ENCODE measurements around the gene STAMBPL1.

Gene STAMBPL1

DNA sequence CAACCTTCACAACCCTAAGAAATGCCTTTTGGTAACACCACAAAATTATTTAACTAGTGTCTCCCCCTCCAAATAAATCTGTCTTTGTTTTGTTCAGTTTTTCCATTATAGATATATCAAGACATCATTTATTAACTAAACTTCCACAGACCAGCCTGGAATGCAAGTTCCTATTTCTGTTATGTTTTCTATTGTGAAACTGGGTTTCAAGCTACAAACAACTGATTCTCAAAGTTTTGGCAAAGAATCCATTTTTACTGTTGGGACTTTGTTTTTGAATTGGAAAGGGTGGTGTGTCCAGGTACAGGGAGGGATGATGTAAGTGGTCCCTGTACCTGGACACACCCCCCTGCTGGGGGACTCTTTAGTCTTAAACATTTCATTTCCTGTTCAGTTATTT lies 36.2 kb downstream of the STAMBPL1 start:
- DNase-seq (ENCODE audit: extremely low spot score): no peak
- TF ChIP-seq HDGF (IDR thresholded peaks at IDR 0.05; ENCODE audit: borderline replicate concordance) (no peak), ELF4 (IDR thresholded peaks at IDR 0.05) (no peak), ZNF384 (IDR thresholded peaks at IDR 0.05) (no peak), FOXK2 (IDR thresholded peaks at IDR 0.05) (no peak), ARNT (IDR thresholded peaks at IDR 0.05) (no peak), L3MBTL2 (conservative IDR thresholded peaks at IDR 0.05) (no peak), CTBP1 (IDR thresholded peaks at IDR 0.05; ENCODE audit: borderline replicate concordance) (no peak), FOXM1 (IDR thresholded peaks at IDR 0.05; ENCODE audit: borderline replicate concordance) (no peak), NFRKB (IDR thresholded peaks at IDR 0.05) (no peak), FOXA1 (IDR thresholded peaks at IDR 0.05) (no peak), BHLHE40 (IDR thresholded peaks at IDR 0.05; ENCODE audit: borderline replicate concordance) (no peak), SUZ12 (IDR thresholded peaks at IDR 0.05) (no peak), TARDBP (IDR thresholded peaks at IDR 0.05) (no peak), SP1 (IDR thresholded peaks at IDR 0.05) (no peak), LEF1 (IDR thresholded peaks at IDR 0.05; ENCODE audit: borderline replicate concordance) (no peak)
- TF ChIP-seq, protein P1, sequence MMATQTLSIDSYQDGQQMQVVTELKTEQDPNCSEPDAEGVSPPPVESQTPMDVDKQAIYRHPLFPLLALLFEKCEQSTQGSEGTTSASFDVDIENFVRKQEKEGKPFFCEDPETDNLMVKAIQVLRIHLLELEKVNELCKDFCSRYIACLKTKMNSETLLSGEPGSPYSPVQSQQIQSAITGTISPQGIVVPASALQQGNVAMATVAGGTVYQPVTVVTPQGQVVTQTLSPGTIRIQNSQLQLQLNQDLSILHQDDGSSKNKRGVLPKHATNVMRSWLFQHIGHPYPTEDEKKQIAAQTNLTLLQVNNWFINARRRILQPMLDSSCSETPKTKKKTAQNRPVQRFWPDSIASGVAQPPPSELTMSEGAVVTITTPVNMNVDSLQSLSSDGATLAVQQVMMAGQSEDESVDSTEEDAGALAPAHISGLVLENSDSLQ (IDR thresholded peaks at IDR 0.05): no peak
- CTCF ChIA-PET: no interaction called here
- POLR2A ChIA-PET: no interaction called here

- ChIA-PET CTCF (interaction anchor here (0.6 kb wide), 1 partner anchor 80 kb away, joined by 3 read pairs; no protein-coding TSS in a partner anchor), POLR2A (no interaction called here)
- DNase-seq (ENCODE audit: extremely low spot score): no peak
- TF ChIP-seq ARNT (IDR thresholded peaks at IDR 0.05) (no peak), ZNF384 (IDR thresholded peaks at IDR 0.05) (no peak), BHLHE40 (IDR thresholded peaks at IDR 0.05; ENCODE audit: borderline replicate concordance) (no peak), CTBP1 (IDR thresholded peaks at IDR 0.05; ENCODE audit: borderline replicate concordance) (no peak), ELF4 (IDR thresholded peaks at IDR 0.05) (no peak), LEF1 (IDR thresholded peaks at IDR 0.05; ENCODE audit: borderline replicate concordance) (no peak), SUZ12 (IDR thresholded peaks at IDR 0.05) (no peak), FOXK2 (IDR thresholded peaks at IDR 0.05) (no peak), TARDBP (IDR thresholded peaks at IDR 0.05) (no peak), FOXA1 (IDR thresholded peaks at IDR 0.05) (no peak), HDGF (IDR thresholded peaks at IDR 0.05; ENCODE audit: borderline replicate concordance) (no peak), NFRKB (IDR thresholded peaks at IDR 0.05) (no peak), FOXM1 (IDR thresholded peaks at IDR 0.05; ENCODE audit: borderline replicate concordance) (no peak), SP1 (IDR thresholded peaks at IDR 0.05) (no peak), L3MBTL2 (conservative IDR thresholded peaks at IDR 0.05) (no peak)
- TF ChIP-seq, protein P1 (IDR thresholded peaks at IDR 0.05): no peak
Measured at GRCh38 chr10:88916986-88917385, 36.9 kb downstream of the STAMBPL1 start.

DNA sequence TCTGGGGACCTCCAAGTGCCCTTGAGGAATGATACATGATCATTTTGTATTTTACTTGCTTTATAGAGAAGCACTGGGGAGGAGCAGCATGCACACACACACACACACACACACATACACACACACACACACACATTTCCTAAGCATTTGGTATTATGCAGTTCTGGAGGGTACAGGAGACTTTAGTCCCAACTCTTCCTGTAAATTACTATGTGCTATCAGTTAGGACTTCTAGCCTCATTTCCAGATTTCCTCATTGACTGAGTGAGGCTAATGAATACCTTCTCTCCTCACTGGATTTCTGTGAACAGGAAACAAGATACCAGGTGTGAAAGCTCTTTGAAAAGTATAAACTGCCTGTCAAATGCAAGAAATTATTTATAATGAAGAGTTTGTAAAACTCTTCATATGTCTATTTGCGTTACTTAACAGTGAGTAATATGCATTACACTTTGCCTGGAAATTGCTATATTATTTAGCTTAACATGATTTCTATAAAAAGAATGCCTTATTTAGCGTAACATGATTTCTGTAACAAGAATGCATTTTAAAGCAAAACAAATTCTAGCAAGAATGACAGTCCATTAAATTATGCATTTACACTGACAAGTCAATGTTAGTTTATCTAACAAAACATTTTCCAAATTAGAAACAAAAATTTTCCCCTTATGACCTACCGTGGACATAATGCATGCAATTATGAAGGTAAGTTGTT lies 38.3 kb downstream of the STAMBPL1 start:
- TF ChIP-seq FOXA1 (IDR thresholded peaks at IDR 0.05) (no peak), BHLHE40 (IDR thresholded peaks at IDR 0.05; ENCODE audit: borderline replicate concordance) (no peak), LEF1 (IDR thresholded peaks at IDR 0.05; ENCODE audit: borderline replicate concordance) (no peak), ELF4 (IDR thresholded peaks at IDR 0.05) (no peak), ARNT (IDR thresholded peaks at IDR 0.05) (no peak), TARDBP (IDR thresholded peaks at IDR 0.05) (no peak), FOXM1 (IDR thresholded peaks at IDR 0.05; ENCODE audit: borderline replicate concordance) (no peak), HDGF (IDR thresholded peaks at IDR 0.05; ENCODE audit: borderline replicate concordance) (no peak), CTBP1 (IDR thresholded peaks at IDR 0.05; ENCODE audit: borderline replicate concordance) (no peak), L3MBTL2 (conservative IDR thresholded peaks at IDR 0.05) (no peak), NFRKB (IDR thresholded peaks at IDR 0.05) (no peak), ZNF384 (IDR thresholded peaks at IDR 0.05) (no peak), FOXK2 (IDR thresholded peaks at IDR 0.05) (no peak), SUZ12 (IDR thresholded peaks at IDR 0.05) (no peak), SP1 (IDR thresholded peaks at IDR 0.05) (no peak)
- TF ChIP-seq, protein P1 (IDR thresholded peaks at IDR 0.05): no peak
- ChIA-PET CTCF (no interaction called here), POLR2A (no interaction called here)
- DNase-seq (ENCODE audit: extremely low spot score): no peak

DNA sequence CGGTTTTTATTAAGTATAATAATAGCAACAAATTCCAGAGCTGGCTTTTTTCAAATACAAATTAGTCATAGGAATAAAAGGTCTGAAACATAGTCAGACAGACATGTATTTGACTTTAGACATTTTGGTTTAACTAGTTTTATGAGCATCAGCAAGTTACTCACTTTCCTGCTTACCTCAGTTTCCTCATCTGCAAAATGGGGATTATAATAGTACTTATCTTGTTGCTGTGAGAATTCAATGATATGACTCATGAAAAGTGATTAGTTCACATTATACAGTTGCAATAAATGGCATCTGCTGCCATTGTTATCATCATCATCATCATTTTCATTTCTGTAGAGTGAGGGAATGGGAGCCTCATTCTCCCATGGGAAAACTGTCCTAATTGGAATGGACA lies 39.0 kb downstream of the STAMBPL1 start:
- CTCF ChIA-PET: no interaction called here
- DNase-seq (ENCODE audit: extremely low spot score): no peak
- POLR2A ChIA-PET: no interaction called here
- TF ChIP-seq LEF1 (IDR thresholded peaks at IDR 0.05; ENCODE audit: borderline replicate concordance) (no peak), ZNF384 (IDR thresholded peaks at IDR 0.05) (no peak), FOXM1 (IDR thresholded peaks at IDR 0.05; ENCODE audit: borderline replicate concordance) (no peak), HDGF (IDR thresholded peaks at IDR 0.05; ENCODE audit: borderline replicate concordance) (no peak), ELF4 (IDR thresholded peaks at IDR 0.05) (no peak), CTBP1 (IDR thresholded peaks at IDR 0.05; ENCODE audit: borderline replicate concordance) (no peak), L3MBTL2 (conservative IDR thresholded peaks at IDR 0.05) (no peak), NFRKB (IDR thresholded peaks at IDR 0.05) (no peak), ARNT (IDR thresholded peaks at IDR 0.05) (no peak), SP1 (IDR thresholded peaks at IDR 0.05) (no peak), TARDBP (IDR thresholded peaks at IDR 0.05) (no peak), FOXA1 (IDR thresholded peaks at IDR 0.05) (no peak), BHLHE40 (IDR thresholded peaks at IDR 0.05; ENCODE audit: borderline replicate concordance) (no peak), SUZ12 (IDR thresholded peaks at IDR 0.05) (no peak), FOXK2 (IDR thresholded peaks at IDR 0.05) (no peak)
- TF ChIP-seq, protein P1 (IDR thresholded peaks at IDR 0.05): no peak

DNA sequence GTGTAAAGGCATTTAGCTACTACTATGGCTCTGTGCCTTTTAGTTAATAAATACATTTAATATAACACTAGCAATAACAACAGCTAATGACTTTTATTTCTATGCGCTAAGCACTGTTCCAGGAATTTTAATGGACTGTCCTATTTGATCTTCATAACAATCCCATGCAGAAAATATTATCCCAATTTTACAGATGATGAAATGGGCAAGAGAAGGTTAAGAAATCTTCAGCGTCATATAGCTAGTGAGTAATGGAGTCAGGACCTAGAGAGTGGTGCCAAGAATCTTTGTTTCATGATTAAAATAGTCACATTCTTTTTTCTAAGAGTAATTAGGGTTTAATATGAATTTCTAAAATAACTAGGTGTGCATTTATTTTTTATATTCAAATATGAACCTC lies 40.2 kb downstream of the STAMBPL1 start:
- ChIA-PET CTCF (no interaction called here), POLR2A (interaction anchor here (1.2 kb wide), 1 partner anchor 40 kb away, joined by 3 read pairs; the partner anchor contains the start of gene STAMBPL1)
- TF ChIP-seq TARDBP (IDR thresholded peaks at IDR 0.05) (no peak), FOXK2 (IDR thresholded peaks at IDR 0.05) (no peak), FOXM1 (IDR thresholded peaks at IDR 0.05; ENCODE audit: borderline replicate concordance) (no peak), ELF4 (IDR thresholded peaks at IDR 0.05) (no peak), HDGF (IDR thresholded peaks at IDR 0.05; ENCODE audit: borderline replicate concordance) (no peak), FOXA1 (IDR thresholded peaks at IDR 0.05) (no peak), NFRKB (IDR thresholded peaks at IDR 0.05) (no peak), SP1 (IDR thresholded peaks at IDR 0.05) (no peak), L3MBTL2 (conservative IDR thresholded peaks at IDR 0.05) (no peak), CTBP1 (IDR thresholded peaks at IDR 0.05; ENCODE audit: borderline replicate concordance) (no peak), ARNT (IDR thresholded peaks at IDR 0.05) (no peak), ZNF384 (IDR thresholded peaks at IDR 0.05) (no peak), LEF1 (IDR thresholded peaks at IDR 0.05; ENCODE audit: borderline replicate concordance) (no peak), BHLHE40 (IDR thresholded peaks at IDR 0.05; ENCODE audit: borderline replicate concordance) (no peak), SUZ12 (IDR thresholded peaks at IDR 0.05) (no peak)
- TF ChIP-seq, protein P1 (IDR thresholded peaks at IDR 0.05): no peak
- no peak for DNase-seq (ENCODE audit: extremely low spot score)
